Naive thymus-derived CD8-positive, alpha-beta T cell (primary cell): ENCODE results near the gene SRPK2. TPM values are rescaled to one million over a fixed set of nuclear protein-coding genes. Genes with fewer than 3 reads are reported as not detected.
"Not testable (repeated sequence)": the region's sequence is repeated elsewhere in the genome, so short reads cannot be mapped to it uniquely, and the experiment has no call there.

Experiments used
- ATAC-seq, 2 donors: fragments of 150-1000 bp; cut with Tn5 transposase in 1 of 2; sonication (Bioruptor Pico), chemical (Tn5 transposase) in 1 of 2; 1 replicate in 1 of 2; 2 replicates in 1 of 2; pipeline ENCODE4 v1.10.0; 2021; ENCODE audit warnings: mild to moderate bottlenecking in 2 of 2, moderate library complexity in 2 of 2
- POLR2A ChIA-PET: fragments of 350-600 bp; sonication (Branson Sonifier 250); formaldehyde crosslinking; loops from one replicate; lab custom pipeline; 2021; ENCODE audit warnings: antibody characterized with exemption; lab: Charles Lee
- DNase-seq, 10 donors: peaks; one replicate each; pipeline versions ENCODE4 v3.0.0 to v3.0.0-alpha.2; 2020 to 2022
- H3K27ac Mint-ChIP-seq, 10 donors: one replicate each; pipeline ENCODE4 v1.8.0; 2020 to 2022; ENCODE audit warnings: mild to moderate bottlenecking in 10 of 10, mixed read lengths in 10 of 10, moderate library complexity in 4 of 10, inconsistent platforms in 1 of 10
- H3K27me3 Mint-ChIP-seq, 5 donors: one replicate each; pipeline ENCODE4 v1.8.0; 2021 to 2022; ENCODE audit warnings: mixed read lengths in 5 of 5
- H3K36me3 Mint-ChIP-seq, 3 donors: one replicate each; pipeline ENCODE4 v1.8.0; 2020 to 2022; ENCODE audit warnings: mixed read lengths in 3 of 3, mild to moderate bottlenecking in 2 of 3, inconsistent platforms in 1 of 3
- H3K4me1 Mint-ChIP-seq, 4 donors: one replicate each; pipeline ENCODE4 v1.8.0; 2021 to 2022; ENCODE audit warnings: mixed read lengths in 4 of 4
- H3K4me3 Mint-ChIP-seq, 10 donors: one replicate each; pipeline ENCODE4 v1.8.0; 2020 to 2022; ENCODE audit warnings: mild to moderate bottlenecking in 10 of 10, mixed read lengths in 10 of 10, moderate library complexity in 6 of 10, inconsistent platforms in 1 of 10
- H3K9me3 Mint-ChIP-seq, 9 donors: one replicate each; pipeline ENCODE4 v1.8.0; 2020 to 2022; ENCODE audit warnings: mixed read lengths in 9 of 9, mild to moderate bottlenecking in 3 of 9, inconsistent platforms in 1 of 9, moderate library complexity in 1 of 9
- polyA plus RNA-seq, 3 donors: library from polyadenylated mRNA; unstranded; fragments of 300-500 nt; fragmentation: Illumina TruSeq; gene quantifications; one replicate each; pipeline ENCODE4 v1.2.3, GENCODE V29; 2021
- total RNA-seq, 8 experiments: library from RNA in 2 of 8; stranded (reverse) in 2 of 8; gene quantifications; one replicate each; pipeline ENCODE4 v1.2.3 and lab custom pipeline; 2021 to 2026

Gene SRPK2
- total and polyA plus RNA-seq, 5 experiments from 2014 or later, result 39.2 to 47.1 (median 40.4) TPM

GRCh38 chr7:105350906-105351305, 37.8 kb downstream of the SRPK2 start:
- Mint-ChIP-seq H3K4me1 (peaks cover 34 to 93% (median 64%) of the 10 kb centered on the region in 4 donors), H3K4me3 (peak overlapping the region in 9 of 10 donors; percentile 3 to 51 (median 14)), H3K27ac (peak overlapping the region; percentile 42 to 93 (median 77)), H3K9me3 (no peaks in the 10 kb centered on the region), H3K27me3 (no peaks in the 10 kb centered on the region), H3K36me3 (no peaks in the 10 kb centered on the region)
- ATAC-seq (no peak), DNase-seq (no peak)
- POLR2A ChIA-PET, result interaction anchor here (0.6 to 2.3 kb wide), 3 partner anchors 50 to 367 kb away, joined by 3 to 10 read pairs (median 3); no protein-coding TSS in a partner anchor

GRCh38 chr7:105348177-105348576, 40.5 kb downstream of the SRPK2 start:
- POLR2A ChIA-PET, result interaction anchor here (0.8 kb wide), 1 partner anchor 1821 kb away, joined by 3 read pairs; the partner anchor contains the start of gene HBP1
- not testable (repeated sequence) for DNase-seq, H3K9me3 Mint-ChIP-seq, H3K27me3 Mint-ChIP-seq, H3K4me3 Mint-ChIP-seq, ATAC-seq, H3K36me3 Mint-ChIP-seq
- peak overlapping the region in 2 of 10 donors; percentile 32 to 56 for H3K27ac Mint-ChIP-seq
- peaks cover 21 to 94% (median 59%) of the 10 kb centered on the region in 4 donors for H3K4me1 Mint-ChIP-seq

GRCh38 chr7:105346593-105347322, 42.0 kb downstream of the SRPK2 start:
- peak in 4 of 10 donors; percentile 6 to 50 (median 34) for DNase-seq
- H3K4me1 Mint-ChIP-seq, result peaks cover 19 to 89% (median 55%) of the 10 kb centered on the region in 4 donors
- POLR2A ChIA-PET, result interaction anchor here (0.6 kb wide), 1 partner anchor 42 kb away, joined by 3 read pairs; the partner anchor contains the start of gene SRPK2
- H3K36me3 Mint-ChIP-seq, result no peaks in the 10 kb centered on the region
- H3K27me3 Mint-ChIP-seq, result no peaks in the 10 kb centered on the region
- ATAC-seq, result peak in 1 of 2 donors; percentile 46
- H3K27ac Mint-ChIP-seq, result peak overlapping the region in 8 of 10 donors; percentile 49 to 80 (median 64)
- H3K4me3 Mint-ChIP-seq, result peak overlapping the region in 9 of 10 donors; percentile 4 to 76 (median 50)
- H3K9me3 Mint-ChIP-seq, result no peaks in the 10 kb centered on the region

- H3K4me1 Mint-ChIP-seq, result peaks cover 19 to 87% (median 53%) of the 10 kb centered on the region in 4 donors
- POLR2A ChIA-PET, result interaction anchor here (0.6 kb wide), 1 partner anchor 43 kb away, joined by 3 read pairs; the partner anchor contains the start of gene SRPK2
- H3K27ac Mint-ChIP-seq, result peak overlapping the region in 8 of 10 donors; percentile 49 to 80 (median 64)
- DNase-seq (no peak), ATAC-seq (no peak)
- peak overlapping the region in 9 of 10 donors; percentile 4 to 76 (median 50) for H3K4me3 Mint-ChIP-seq
- H3K9me3 Mint-ChIP-seq, result no peaks in the 10 kb centered on the region
- H3K36me3 Mint-ChIP-seq, result no peaks in the 10 kb centered on the region
- no peaks in the 10 kb centered on the region for H3K27me3 Mint-ChIP-seq
Observed at GRCh38 chr7:105346138-105346537, 42.6 kb downstream of the SRPK2 start.

- peak overlapping the region in 2 of 10 donors; percentile 61 to 64 for H3K27ac Mint-ChIP-seq
- DNase-seq (no peak), ATAC-seq (no peak)
- H3K4me3 Mint-ChIP-seq, result peak overlapping the region in 4 of 10 donors; percentile 4 to 50 (median 20)
- H3K9me3 Mint-ChIP-seq, result no peaks in the 10 kb centered on the region
- H3K27me3 Mint-ChIP-seq, result no peaks in the 10 kb centered on the region
- H3K36me3 Mint-ChIP-seq, result no peaks in the 10 kb centered on the region
- H3K4me1 Mint-ChIP-seq, result peaks cover 16 to 87% (median 49%) of the 10 kb centered on the region in 4 donors
- POLR2A ChIA-PET, result no interaction called here
Observed at GRCh38 chr7:105345725-105346124, 43.0 kb downstream of the SRPK2 start.

GRCh38 chr7:105345003-105345402, 43.7 kb downstream of the SRPK2 start:
- Mint-ChIP-seq H3K27me3 (no peaks in the 10 kb centered on the region), H3K27ac (peak overlapping the region in 6 of 10 donors; percentile 46 to 68 (median 58)), H3K4me1 (peaks cover 16 to 87% (median 48%) of the 10 kb centered on the region in 4 donors), H3K9me3 (no peaks in the 10 kb centered on the region), H3K4me3 (peak overlapping the region in 6 of 10 donors; percentile 3 to 44 (median 25)), H3K36me3 (no peaks in the 10 kb centered on the region)
- DNase-seq, result no peak
- no peak for ATAC-seq
- POLR2A ChIA-PET, result no interaction called here

GRCh38 chr7:105339404-105340323, 49.1 kb downstream of the SRPK2 start:
- no peak for ATAC-seq
- Mint-ChIP-seq H3K4me3 (peak overlapping the region in 1 of 10 donors; percentile 8), H3K36me3 (no peaks in the 10 kb centered on the region)

GRCh38 chr7:105337529-105337928, 51.2 kb downstream of the SRPK2 start:
- ATAC-seq (no peak), DNase-seq (no peak)
- no peaks in the 10 kb centered on the region for H3K27me3 Mint-ChIP-seq
- no peaks in the 10 kb centered on the region for H3K36me3 Mint-ChIP-seq
- POLR2A ChIA-PET, result no interaction called here
- H3K9me3 Mint-ChIP-seq, result no peaks in the 10 kb centered on the region
- H3K4me1 Mint-ChIP-seq, result peaks cover 5 to 30% (median 15%) of the 10 kb centered on the region in 4 donors
- H3K27ac Mint-ChIP-seq, result peak overlapping the region in 3 of 10 donors; percentile 29 to 68 (median 54)
- no peak overlapping the region for H3K4me3 Mint-ChIP-seq

More at GRCh38 chr7:105339404-105340323, 49.1 kb downstream of the SRPK2 start:
- POLR2A ChIA-PET, result no interaction called here
- Mint-ChIP-seq H3K27me3 (no peaks in the 10 kb centered on the region), H3K27ac (peak overlapping the region in 4 of 10 donors; percentile 19 to 52 (median 36)), H3K4me1 (peaks cover 8 to 48% (median 28%) of the 10 kb centered on the region in 4 donors), H3K9me3 (no peaks in the 10 kb centered on the region)
- DNase-seq, result no peak

- POLR2A ChIA-PET, result no interaction called here
- Mint-ChIP-seq H3K27me3 (no peaks in the 10 kb centered on the region), H3K4me3 (no peak overlapping the region), H3K27ac (no peak overlapping the region), H3K36me3 (no peaks in the 10 kb centered on the region), H3K9me3 (no peaks in the 10 kb centered on the region), H3K4me1 (peaks cover 12 to 37% (median 25%) of the 10 kb centered on the region in 4 donors)
- peak in 3 of 10 donors; percentile 21 to 29 (median 26) for DNase-seq
- ATAC-seq, result no peak
Observed at GRCh38 chr7:105336009-105336408, 52.7 kb downstream of the SRPK2 start.

- not testable (repeated sequence) for H3K9me3 Mint-ChIP-seq, DNase-seq, ATAC-seq, H3K27me3 Mint-ChIP-seq, H3K4me3 Mint-ChIP-seq, H3K36me3 Mint-ChIP-seq
- H3K27ac Mint-ChIP-seq, result peak overlapping the region in 4 of 10 donors; percentile 7 to 64 (median 50)
- H3K4me1 Mint-ChIP-seq, result peaks cover 10 to 26% (median 20%) of the 10 kb centered on the region in 4 donors
- POLR2A ChIA-PET, result interaction anchor here (0.7 to 0.8 kb wide), 2 partner anchors 247 to 349 kb away, joined by 3 read pairs; no protein-coding TSS in a partner anchor
Observed at GRCh38 chr7:105332661-105333060, 56.1 kb downstream of the SRPK2 start.

- no peak overlapping the region for H3K4me3 Mint-ChIP-seq
- no peak overlapping the region for H3K27ac Mint-ChIP-seq
- no peaks in the 10 kb centered on the region for H3K9me3 Mint-ChIP-seq
- no peaks in the 10 kb centered on the region for H3K27me3 Mint-ChIP-seq
- POLR2A ChIA-PET, result interaction anchor here (0.6 kb wide), 1 partner anchor 12 kb away, joined by 3 read pairs; no protein-coding TSS in a partner anchor
- no peak for DNase-seq
- H3K4me1 Mint-ChIP-seq, result peaks cover 14 to 46% (median 35%) of the 10 kb centered on the region in 4 donors
- no peaks in the 10 kb centered on the region for H3K36me3 Mint-ChIP-seq
- no peak for ATAC-seq
Observed at GRCh38 chr7:105330526-105330925, 58.2 kb downstream of the SRPK2 start.

GRCh38 chr7:105327201-105327600, 61.5 kb downstream of the SRPK2 start:
- peaks cover 0 to 3% (median under 1%) of the 10 kb centered on the region in 3 donors for H3K36me3 Mint-ChIP-seq
- POLR2A ChIA-PET, result no interaction called here

More at GRCh38 chr7:105327201-105327600, 61.5 kb downstream of the SRPK2 start:
- H3K27ac Mint-ChIP-seq, result peak overlapping the region in 4 of 10 donors; percentile 23 to 75 (median 44)
- no peak for DNase-seq
- ATAC-seq, result no peak
- H3K4me3 Mint-ChIP-seq, result no peak overlapping the region
- H3K4me1 Mint-ChIP-seq, result peaks cover 16 to 67% (median 54%) of the 10 kb centered on the region in 4 donors
- no peaks in the 10 kb centered on the region for H3K9me3 Mint-ChIP-seq
- no peaks in the 10 kb centered on the region for H3K27me3 Mint-ChIP-seq
